K562 (cell line): Measurements from ENCODE around the gene NEK4. TPM values are rescaled to one million over a fixed set of nuclear protein-coding genes. Genes with fewer than 3 reads are reported as not detected.
A peak's percentile ranks its signal among the peaks of the same experiment; 100 is the strongest.

Source experiments
- ARID1B ChIP-seq: fragments of 450-650 bp; IDR thresholded peaks from 2 replicates; pipeline ENCODE4 v1.6.1; 2016; ENCODE audit warnings: antibody characterized with exemption, mild to moderate bottlenecking, inconsistent platforms
- ATF2 ChIP-seq: sonication (generic); formaldehyde crosslinking; IDR thresholded peaks from 2 replicates; pipeline ENCODE4 v1.8.1; 2022; ENCODE audit warnings: missing genetic modification reagents
- ATF3 ChIP-seq, 2 experiments: fragments of 450-650 bp in 1 of 2; sonication (generic) in 1 of 2; formaldehyde crosslinking in 1 of 2; IDR thresholded peaks in 1 of 2; conservative IDR thresholded peaks in 1 of 2; 2 replicates each; pipeline versions ENCODE4 v1.6.1 to v1.8.1; 2016 to 2023; ENCODE audit warnings: mild to moderate bottlenecking in 2 of 2, moderate library complexity in 2 of 2, inconsistent platforms in 1 of 2, missing genetic modification reagents in 1 of 2
- DPF2 ChIP-seq: fragments of 450-650 bp; IDR thresholded peaks from 2 replicates; pipeline ENCODE4 v1.6.1; 2016
- ESRRA ChIP-seq: fragments of 450-650 bp; IDR thresholded peaks from 2 replicates; pipeline ENCODE4 v1.6.1; 2014; ENCODE audit warnings: low read depth, mild to moderate bottlenecking, moderate library complexity, borderline replicate concordance
- FOSL1 ChIP-seq: fragments of 200-800 bp; sonication (Bioruptor generic); conservative IDR thresholded peaks from 2 replicates; pipeline ENCODE4 v1.6.1; 2016; ENCODE audit warnings: missing genetic modification characterization, missing compliant biosample characterization
- RFX1 ChIP-seq: fragments of 450-650 bp; IDR thresholded peaks from 2 replicates; pipeline ENCODE4 v1.6.1; 2016; ENCODE audit warnings: mild to moderate bottlenecking, moderate library complexity
- SOX6 ChIP-seq: fragments of 450-650 bp; IDR thresholded peaks from 2 replicates; pipeline ENCODE4 v1.6.1; 2014; ENCODE audit warnings: mild to moderate bottlenecking
- TEAD1 ChIP-seq, 2 experiments: fragments of 450-650 bp in 1 of 2; sonication (generic) in 1 of 2; formaldehyde crosslinking; IDR thresholded peaks; 2 replicates each; pipeline versions ENCODE4 v1.4.0 to v1.8.0; 2020 to 2022; ENCODE audit warnings: mild to moderate bottlenecking in 2 of 2, missing genetic modification reagents in 1 of 2
- ZNF253 ChIP-seq: fragments of 250-450 bp; sonication (Bioruptor Pico); conservative IDR thresholded peaks from 2 replicates; pipeline ENCODE4 v1.6.1; 2021; ENCODE audit warnings: mild to moderate bottlenecking
- ZNF644 ChIP-seq: fragments of 200-800 bp; sonication (Bioruptor generic); IDR thresholded peaks from 2 replicates; pipeline ENCODE4 v1.6.1; 2016; ENCODE audit warnings: low read depth, missing genetic modification characterization, missing compliant biosample characterization
- polyA plus RNA-seq, 8 experiments: library from polyadenylated mRNA; depleted of rRNA in 4 of 8; stranded (reverse) in 5 of 8; unstranded in 3 of 8; fragments of >200 nt; fragmentation: Nextera tagmentation in 2 of 8; fragmentation: Illumina TruSeq in 1 of 8; extraction: Ambion mirVana in 2 of 8; extraction: Trizol in 1 of 8; gene quantifications; 2 replicates each; pipeline versions ENCODE4 v1.2.1 to v1.2.3, GENCODE V29; 2011 to 2014; ENCODE audit warnings: inconsistent platforms in 1 of 8, missing spikeins in 1 of 8
- total RNA-seq, 7 experiments: library from RNA; depleted of rRNA in 6 of 7; stranded (reverse); fragments of >200 nt in 6 of 7; fragmentation: Illumina TruSeq in 2 of 7; extraction: Trizol in 2 of 7; gene quantifications; 2 replicates each; pipeline versions ENCODE4 v1.2.1 to v1.2.3, GENCODE V29; 2011 to 2021; ENCODE audit warnings: low replicate concordance in 1 of 7

NEK4 gene
- total and polyA plus RNA-seq, 9 of the 15 experiments (the other 6 are each of a cell fraction or from before 2014, with no cell fraction given): 5.8 to 23.1 (median 16.6) TPM

- TF ChIP-seq ZNF644 (no peak), ATF2 (no peak), RFX1 (peak; percentile 26), ESRRA (peak; percentile 80; the same call in 1 of the 2 replicates), FOSL1 (peak; percentile 98), ARID1B (peak; percentile 63; the same call in 1 of the 2 replicates), ATF3 (IDR thresholded peaks at IDR 0.05) (peak; percentile 79), ATF3 (CRISPR knock-in tag; conservative IDR thresholded peaks at IDR 0.05) (peak; percentile 53; the same call in 1 of the 2 replicates), TEAD1 (CRISPR knock-in tag; IDR thresholded peaks at IDR 0.05) (peak in 1 of 2 experiments; percentile 90; a peak in 2 of 4 replicates), ZNF253 (CRISPR knock-in tag) (no peak), DPF2 (peak; percentile 64; the same call in 1 of the 2 replicates), SOX6 (0 out of 2 replicates have a peak, but pooled peaks have one; percentile 12)
These were observed 99.9 kb downstream of the NEK4 start (continued) for GRCh38 chr3:52670621-52671521.
